EL (cell line): Measurements from ENCODE around the gene GOLM1.

Source experiments
- DNase-seq: peaks from one replicate; pipeline ENCODE4 v3.0.0-alpha.2; 2016

GOLM1 gene

GRCh38 chr9:86043999-86044398 lies 55.4 kb downstream of the GOLM1 start:
- DNase-seq, result no peak

- DNase-seq, result no peak
These were observed 55.8 kb downstream of the GOLM1 start for GRCh38 chr9:86043586-86043985.

GRCh38 chr9:86042199-86042978 lies 57.0 kb downstream of the GOLM1 start:
- no peak for DNase-seq

GRCh38 chr9:86041311-86041741 lies 58.0 kb downstream of the GOLM1 start:
- no peak for DNase-seq

- no peak for DNase-seq
These were observed 58.5 kb downstream of the GOLM1 start for GRCh38 chr9:86040861-86041155.

- DNase-seq, result peak; percentile 25
These were observed 59.1 kb downstream of the GOLM1 start for GRCh38 chr9:86039991-86040860.

- no peak for DNase-seq
These were observed 62.8 kb downstream of the GOLM1 start for GRCh38 chr9:86036555-86036954.

GRCh38 chr9:86035827-86036440 lies 63.4 kb downstream of the GOLM1 start:
- no peak for DNase-seq

- DNase-seq, result peak; percentile 50
These were observed 64.3 kb downstream of the GOLM1 start for GRCh38 chr9:86034863-86035734.

GRCh38 chr9:86027767-86028166 lies 71.6 kb downstream of the GOLM1 start:
- DNase-seq, result no peak

- no peak for DNase-seq
These were observed 76.6 kb downstream of the GOLM1 start for GRCh38 chr9:86022687-86023266.

GRCh38 chr9:86021166-86021565 lies 78.2 kb downstream of the GOLM1 start:
- DNase-seq, result no peak

- no peak for DNase-seq
These were observed 78.6 kb downstream of the GOLM1 start for GRCh38 chr9:86020731-86021130.

- no peak for DNase-seq
These were observed 90.2 kb downstream of the GOLM1 start for GRCh38 chr9:86009133-86009532.

- DNase-seq, result no peak
These were observed 94.0 kb downstream of the GOLM1 start for GRCh38 chr9:86005253-86005775.

GRCh38 chr9:85995599-85995998 lies 103.8 kb downstream of the GOLM1 start:
- no peak for DNase-seq

- no peak for DNase-seq
These were observed 104.3 kb downstream of the GOLM1 start for GRCh38 chr9:85995097-85995496.

- no peak for DNase-seq
These were observed 105.2 kb downstream of the GOLM1 start for GRCh38 chr9:85994191-85994590.

GRCh38 chr9:85987236-85987635 lies 112.1 kb downstream of the GOLM1 start:
- DNase-seq, result no peak

GRCh38 chr9:85984457-85984856 lies 114.9 kb downstream of the GOLM1 start:
- DNase-seq, result no peak

- DNase-seq, result no peak
These were observed 118.0 kb downstream of the GOLM1 start for GRCh38 chr9:85981369-85981768.

GRCh38 chr9:85978496-85978895 lies 120.9 kb downstream of the GOLM1 start:
- no peak for DNase-seq
